HepG2 (cell line): ENCODE data around the gene UGP2. TPM values are rescaled to one million over a fixed set of nuclear protein-coding genes. Genes with fewer than 3 reads are reported as not detected.

Experiments
- ASH2L ChIP-seq: fragments of 300-600, 200-600 bp; sonication (generic); IDR thresholded peaks from 2 replicates; pipeline ENCODE4 v1.7.0; 2017; ENCODE audit warnings: low read depth, mild to moderate bottlenecking, moderate library complexity, mixed read lengths, low read length; ENCODE audit not compliant: insufficient read length
- ELF1 ChIP-seq: sonication (generic); formaldehyde crosslinking; IDR thresholded peaks from 2 replicates; pipeline ENCODE4 v1.4.0; 2020; ENCODE audit warnings: missing genetic modification reagents
- FOSL1 ChIP-seq: sonication (generic); formaldehyde crosslinking; IDR thresholded peaks from 2 replicates; pipeline ENCODE4 v1.9.0; 2021; ENCODE audit warnings: missing genetic modification reagents, borderline replicate concordance
- GFI1 ChIP-seq: sonication (generic); formaldehyde crosslinking; IDR thresholded peaks from 2 replicates; pipeline ENCODE4 v1.5.0; 2020; ENCODE audit warnings: missing genetic modification reagents, mild to moderate bottlenecking, borderline replicate concordance
- GZF1 ChIP-seq: sonication (generic); formaldehyde crosslinking; IDR thresholded peaks from 2 replicates; pipeline ENCODE4 v1.5.1; 2020; ENCODE audit warnings: mild to moderate bottlenecking, missing genetic modification reagents
- HOXA9 ChIP-seq: sonication (generic); formaldehyde crosslinking; IDR thresholded peaks from 2 replicates; pipeline ENCODE4 v1.8.1; 2022; ENCODE audit warnings: missing genetic modification reagents, mild to moderate bottlenecking, moderate library complexity, borderline replicate concordance
- MEIS2 ChIP-seq: sonication (generic); formaldehyde crosslinking; IDR thresholded peaks from 2 replicates; pipeline ENCODE4 v1.9.0; 2021; ENCODE audit warnings: mild to moderate bottlenecking, missing genetic modification reagents
- NPAS2 ChIP-seq: sonication (generic); formaldehyde crosslinking; IDR thresholded peaks from 2 replicates; pipeline ENCODE4 v1.8.0; 2022; ENCODE audit warnings: mild to moderate bottlenecking, missing genetic modification reagents, borderline replicate concordance
- PCBP2 ChIP-seq: fragments of 200-400 bp; formaldehyde crosslinking; optimal IDR thresholded peaks from 2 replicates; pipeline ENCODE3; 2018; ENCODE audit warnings: low read length, low read depth; ENCODE audit not compliant: poor library complexity, severe bottlenecking
- RFXANK ChIP-seq: IDR thresholded peaks from 2 replicates; pipeline ENCODE4 v1.6.1; 2016
- SRF ChIP-seq: IDR thresholded peaks from 2 replicates; pipeline ENCODE4 v1.6.1; 2011; ENCODE audit warnings: mild to moderate bottlenecking, low read depth, low read length, moderate library complexity
- STAG1 ChIP-seq: sonication (generic); formaldehyde crosslinking; IDR thresholded peaks from 2 replicates; pipeline ENCODE4 v1.4.0; 2020; ENCODE audit warnings: missing genetic modification reagents
- THAP11 ChIP-seq: IDR thresholded peaks from 2 replicates; pipeline ENCODE4 v1.6.1; 2016; ENCODE audit warnings: missing biosample characterization, missing genetic modification reagents
- U2AF1 ChIP-seq: fragments of 200-400 bp; formaldehyde crosslinking; optimal IDR thresholded peaks from 2 replicates; pipeline ENCODE3; 2017; ENCODE audit warnings: mild to moderate bottlenecking, low read depth, low read length
- ZBTB1 ChIP-seq: sonication (generic); formaldehyde crosslinking; IDR thresholded peaks from 2 replicates; pipeline ENCODE4 v1.4.0; 2020; ENCODE audit warnings: missing genetic modification reagents, borderline replicate concordance
- ZFP62 ChIP-seq: sonication (generic); formaldehyde crosslinking; IDR thresholded peaks from 2 replicates; pipeline ENCODE4 v1.4.0; 2020; ENCODE audit warnings: missing genetic modification reagents
- ZNF333 ChIP-seq: sonication (generic); formaldehyde crosslinking; IDR thresholded peaks from 2 replicates; pipeline ENCODE4 v1.4.0; 2020; ENCODE audit warnings: mild to moderate bottlenecking, missing genetic modification reagents, borderline replicate concordance
- ZNF552 ChIP-seq: sonication (generic); formaldehyde crosslinking; IDR thresholded peaks from 2 replicates; pipeline ENCODE4 v1.9.0; 2022; ENCODE audit warnings: missing genetic modification reagents, mild to moderate bottlenecking, borderline replicate concordance
- polyA plus RNA-seq, 8 experiments: library from polyadenylated mRNA; depleted of rRNA in 3 of 8; stranded (reverse) in 7 of 8; unstranded in 1 of 8; fragments of >200 nt; fragmentation: Illumina TruSeq in 4 of 8; extraction: Trizol in 4 of 8; gene quantifications; 2 replicates each; pipeline versions ENCODE4 v1.2.1 to v1.2.3, GENCODE V29; 2011 to 2016; ENCODE audit warnings: low read depth in 4 of 8, missing spikeins in 1 of 8, mixed read lengths in 1 of 8; ENCODE audit not compliant: insufficient read depth in 1 of 8
- total RNA-seq, 5 experiments: library from RNA; depleted of rRNA; stranded (reverse); fragments of >200 nt; fragmentation: Illumina TruSeq; extraction: Trizol; gene quantifications; 2 replicates each; pipeline ENCODE4 v1.2.3, GENCODE V29; 2016; ENCODE audit warnings: low read depth in 1 of 5
- TF ChIP-seq, protein P1 (sequence below): sonication (generic); formaldehyde crosslinking; IDR thresholded peaks from 2 replicates; pipeline ENCODE4 v1.4.0; 2020; ENCODE audit warnings: low read depth, missing genetic modification reagents
- TF ChIP-seq, protein P2 (sequence below): IDR thresholded peaks from 2 replicates; pipeline ENCODE4 v1.6.1; 2016; ENCODE audit warnings: low read depth, borderline replicate concordance
- TF ChIP-seq, protein P3 (sequence below): sonication (generic); formaldehyde crosslinking; IDR thresholded peaks from 2 replicates; pipeline ENCODE4 v1.8.0; 2022; ENCODE audit warnings: mild to moderate bottlenecking, missing genetic modification reagents; ENCODE audit not compliant: insufficient replicate concordance
- TF ChIP-seq, protein P4 (sequence below): IDR thresholded peaks from 2 replicates; pipeline ENCODE4 v1.6.1; 2012; ENCODE audit warnings: inconsistent platforms
- TF ChIP-seq, protein P5 (sequence below), 2 experiments: fragments of 450-650 bp in 1 of 2; sonication (generic) in 1 of 2; formaldehyde crosslinking; IDR thresholded peaks; 2 replicates each; pipeline versions ENCODE4 v1.5.0 to v1.8.0; 2020 to 2022; ENCODE audit warnings: mild to moderate bottlenecking in 1 of 2, missing genetic modification reagents in 1 of 2
- TF ChIP-seq, protein P6 (sequence below): sonication (generic); formaldehyde crosslinking; IDR thresholded peaks from 2 replicates; pipeline ENCODE4 v1.8.0; 2023; ENCODE audit warnings: mild to moderate bottlenecking, missing genetic modification reagents

UGP2 gene
- total and polyA plus RNA-seq, 2 of the 13 experiments (the other 11 are each of a cell fraction or from before 2014, with no cell fraction given) = 96.0 to 134 TPM

DNA sequence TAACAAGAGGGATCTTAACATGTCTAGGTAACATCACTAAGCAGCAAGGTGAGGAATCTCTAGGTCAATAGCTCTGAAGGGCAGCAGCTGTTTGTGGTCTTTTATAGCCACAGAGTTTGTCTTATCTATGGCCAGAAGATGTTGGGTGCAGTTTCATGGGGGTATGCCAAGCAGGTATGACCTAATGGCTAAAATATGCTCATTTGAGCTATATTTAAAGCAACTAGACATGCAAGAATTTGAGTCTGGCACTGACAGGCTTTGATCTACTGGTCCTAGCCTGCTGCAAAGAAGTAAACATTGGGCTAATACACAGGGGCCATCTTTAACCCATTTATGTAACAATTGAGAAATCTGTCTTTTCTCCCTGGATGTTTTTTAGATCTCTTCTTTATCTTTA lies 13.9 kb upstream of the UGP2 start (continued):
- TF ChIP-seq, protein P1, sequence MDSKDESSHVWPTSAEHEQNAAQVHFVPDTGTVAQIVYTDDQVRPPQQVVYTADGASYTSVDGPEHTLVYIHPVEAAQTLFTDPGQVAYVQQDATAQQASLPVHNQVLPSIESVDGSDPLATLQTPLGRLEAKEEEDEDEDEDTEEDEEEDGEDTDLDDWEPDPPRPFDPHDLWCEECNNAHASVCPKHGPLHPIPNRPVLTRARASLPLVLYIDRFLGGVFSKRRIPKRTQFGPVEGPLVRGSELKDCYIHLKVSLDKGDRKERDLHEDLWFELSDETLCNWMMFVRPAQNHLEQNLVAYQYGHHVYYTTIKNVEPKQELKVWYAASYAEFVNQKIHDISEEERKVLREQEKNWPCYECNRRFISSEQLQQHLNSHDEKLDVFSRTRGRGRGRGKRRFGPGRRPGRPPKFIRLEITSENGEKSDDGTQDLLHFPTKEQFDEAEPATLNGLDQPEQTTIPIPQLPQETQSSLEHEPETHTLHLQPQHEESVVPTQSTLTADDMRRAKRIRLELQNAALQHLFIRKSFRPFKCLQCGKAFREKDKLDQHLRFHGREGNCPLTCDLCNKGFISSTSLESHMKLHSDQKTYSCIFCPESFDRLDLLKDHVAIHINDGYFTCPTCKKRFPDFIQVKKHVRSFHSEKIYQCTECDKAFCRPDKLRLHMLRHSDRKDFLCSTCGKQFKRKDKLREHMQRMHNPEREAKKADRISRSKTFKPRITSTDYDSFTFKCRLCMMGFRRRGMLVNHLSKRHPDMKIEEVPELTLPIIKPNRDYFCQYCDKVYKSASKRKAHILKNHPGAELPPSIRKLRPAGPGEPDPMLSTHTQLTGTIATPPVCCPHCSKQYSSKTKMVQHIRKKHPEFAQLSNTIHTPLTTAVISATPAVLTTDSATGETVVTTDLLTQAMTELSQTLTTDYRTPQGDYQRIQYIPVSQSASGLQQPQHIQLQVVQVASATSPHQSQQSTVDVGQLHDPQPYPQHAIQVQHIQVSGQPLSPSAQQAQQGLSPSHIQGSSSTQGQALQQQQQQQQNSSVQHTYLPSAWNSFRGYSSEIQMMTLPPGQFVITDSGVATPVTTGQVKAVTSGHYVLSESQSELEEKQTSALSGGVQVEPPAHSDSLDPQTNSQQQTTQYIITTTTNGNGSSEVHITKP (CRISPR knock-in tag) = no peak
- TF ChIP-seq THAP11 (CRISPR knock-in tag) (peak; percentile 61; the same call in 1 of the 2 replicates), NPAS2 (CRISPR knock-in tag) (no peak), ELF1 (0 out of 2 replicates have a peak, but pooled peaks have one; percentile 8), HOXA9 (no peak), STAG1 (CRISPR knock-in tag) (no peak), ZFP62 (CRISPR knock-in tag) (no peak), ZBTB1 (CRISPR knock-in tag) (no peak), RFXANK (no peak), MEIS2 (CRISPR knock-in tag) (peak; percentile 69; the same call in 1 of the 2 replicates), GZF1 (CRISPR knock-in tag) (no peak), FOSL1 (CRISPR knock-in tag) (no peak; the same call in 1 of the 2 replicates), SRF (no peak), GFI1 (CRISPR knock-in tag) (peak; percentile 50; the same call in 1 of the 2 replicates), ZNF333 (CRISPR knock-in tag) (no peak), PCBP2 (no peak), ZNF552 (CRISPR knock-in tag) (no peak), U2AF1 (no peak), ASH2L (no peak)
- TF ChIP-seq, protein P2, sequence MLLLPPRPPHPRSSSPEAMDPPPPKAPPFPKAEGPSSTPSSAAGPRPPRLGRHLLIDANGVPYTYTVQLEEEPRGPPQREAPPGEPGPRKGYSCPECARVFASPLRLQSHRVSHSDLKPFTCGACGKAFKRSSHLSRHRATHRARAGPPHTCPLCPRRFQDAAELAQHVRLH (CRISPR knock-in tag) = no peak
- TF ChIP-seq, protein P3, sequence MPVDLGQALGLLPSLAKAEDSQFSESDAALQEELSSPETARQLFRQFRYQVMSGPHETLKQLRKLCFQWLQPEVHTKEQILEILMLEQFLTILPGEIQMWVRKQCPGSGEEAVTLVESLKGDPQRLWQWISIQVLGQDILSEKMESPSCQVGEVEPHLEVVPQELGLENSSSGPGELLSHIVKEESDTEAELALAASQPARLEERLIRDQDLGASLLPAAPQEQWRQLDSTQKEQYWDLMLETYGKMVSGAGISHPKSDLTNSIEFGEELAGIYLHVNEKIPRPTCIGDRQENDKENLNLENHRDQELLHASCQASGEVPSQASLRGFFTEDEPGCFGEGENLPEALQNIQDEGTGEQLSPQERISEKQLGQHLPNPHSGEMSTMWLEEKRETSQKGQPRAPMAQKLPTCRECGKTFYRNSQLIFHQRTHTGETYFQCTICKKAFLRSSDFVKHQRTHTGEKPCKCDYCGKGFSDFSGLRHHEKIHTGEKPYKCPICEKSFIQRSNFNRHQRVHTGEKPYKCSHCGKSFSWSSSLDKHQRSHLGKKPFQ (CRISPR knock-in tag) = no peak
- TF ChIP-seq, protein P4, sequence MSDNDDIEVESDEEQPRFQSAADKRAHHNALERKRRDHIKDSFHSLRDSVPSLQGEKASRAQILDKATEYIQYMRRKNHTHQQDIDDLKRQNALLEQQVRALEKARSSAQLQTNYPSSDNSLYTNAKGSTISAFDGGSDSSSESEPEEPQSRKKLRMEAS = no peak
- TF ChIP-seq, protein P5, sequence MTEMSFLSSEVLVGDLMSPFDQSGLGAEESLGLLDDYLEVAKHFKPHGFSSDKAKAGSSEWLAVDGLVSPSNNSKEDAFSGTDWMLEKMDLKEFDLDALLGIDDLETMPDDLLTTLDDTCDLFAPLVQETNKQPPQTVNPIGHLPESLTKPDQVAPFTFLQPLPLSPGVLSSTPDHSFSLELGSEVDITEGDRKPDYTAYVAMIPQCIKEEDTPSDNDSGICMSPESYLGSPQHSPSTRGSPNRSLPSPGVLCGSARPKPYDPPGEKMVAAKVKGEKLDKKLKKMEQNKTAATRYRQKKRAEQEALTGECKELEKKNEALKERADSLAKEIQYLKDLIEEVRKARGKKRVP (CRISPR knock-in tag; IDR thresholded peaks at IDR 0.05) = no peak; a peak in 1 of 4 replicates
- TF ChIP-seq, protein P6, sequence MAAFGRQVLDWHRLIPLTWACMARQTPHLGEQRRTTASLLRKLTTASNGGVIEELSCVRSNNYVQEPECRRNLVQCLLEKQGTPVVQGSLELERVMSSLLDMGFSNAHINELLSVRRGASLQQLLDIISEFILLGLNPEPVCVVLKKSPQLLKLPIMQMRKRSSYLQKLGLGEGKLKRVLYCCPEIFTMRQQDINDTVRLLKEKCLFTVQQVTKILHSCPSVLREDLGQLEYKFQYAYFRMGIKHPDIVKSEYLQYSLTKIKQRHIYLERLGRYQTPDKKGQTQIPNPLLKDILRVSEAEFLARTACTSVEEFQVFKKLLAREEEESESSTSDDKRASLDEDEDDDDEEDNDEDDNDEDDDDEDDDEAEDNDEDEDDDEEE (CRISPR knock-in tag) = no peak
